NCI-H526 treated with DMSO at 0.1 percent for 48 hours (cell line): Measurements from ENCODE around the gene NEU3.
"Not testable (repeated sequence)": the region's sequence is repeated elsewhere in the genome, so short reads cannot be mapped to it uniquely, and the experiment has no call there.

ENCODE experiments used
- DNase-seq: peaks from one replicate; lab custom pipeline; 2025; lab: John Stamatoyannopoulos, UW

NEU3 gene

DNA sequence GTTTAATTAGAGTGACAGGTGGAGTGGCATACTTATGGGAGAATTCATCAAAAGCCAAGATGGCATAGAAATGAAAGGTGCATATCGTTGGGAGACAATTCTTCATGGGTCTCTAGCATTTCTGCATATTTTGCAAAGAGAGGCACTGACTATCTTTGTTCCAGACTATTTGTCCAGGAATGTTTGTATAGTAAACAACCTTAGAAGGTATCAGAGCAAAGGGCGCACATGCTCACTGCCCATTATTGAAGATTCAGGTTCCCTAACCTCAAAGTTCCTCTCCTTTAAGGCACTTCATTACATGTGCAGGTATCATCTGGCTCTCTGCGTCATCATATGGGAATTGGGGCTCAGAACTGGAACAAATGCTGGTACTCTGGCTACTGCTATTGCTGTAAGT lies 4.7 kb upstream of the NEU3 start:
- no peak for DNase-seq

DNA sequence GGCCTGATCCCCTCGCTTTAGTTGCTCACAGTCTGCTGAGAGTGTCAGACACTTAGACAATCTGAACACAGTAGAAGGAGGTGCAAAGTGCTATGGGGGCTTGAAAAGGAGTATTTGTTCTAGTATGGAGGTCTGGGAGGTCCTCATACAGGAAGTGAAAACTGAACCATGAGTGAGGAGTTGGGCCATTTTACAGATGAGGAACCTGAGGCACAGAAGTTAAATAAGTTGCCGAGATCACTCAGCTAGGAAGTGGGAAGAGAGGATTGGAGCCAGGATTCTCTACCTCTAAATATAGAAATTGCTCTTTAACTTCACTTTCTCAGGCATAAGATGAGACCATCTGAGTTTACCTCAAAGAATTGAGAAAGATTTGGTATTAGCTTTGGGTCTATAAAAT lies 4.0 kb upstream of the NEU3 start:
- DNase-seq = no peak

DNA sequence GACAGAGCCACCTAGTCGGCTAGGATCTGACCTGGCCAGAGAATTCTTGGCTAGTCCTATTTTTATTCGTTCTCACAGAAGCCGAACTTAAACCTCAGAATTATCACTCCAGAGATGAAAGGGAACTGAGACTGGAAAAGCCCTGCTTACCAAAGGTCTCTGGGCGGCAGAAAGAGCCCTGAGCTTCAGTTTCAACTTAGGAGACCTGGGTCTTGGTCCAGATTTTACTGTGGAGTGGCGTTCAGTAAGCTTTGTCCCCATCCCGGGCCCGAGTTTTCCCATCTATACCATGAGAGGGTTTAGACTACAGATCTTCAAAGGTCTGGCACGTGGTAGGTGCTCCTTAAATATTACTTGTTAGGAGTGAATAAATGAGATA lies 516 bp downstream of the NEU3 start:
- DNase-seq = peak; percentile 61

DNA sequence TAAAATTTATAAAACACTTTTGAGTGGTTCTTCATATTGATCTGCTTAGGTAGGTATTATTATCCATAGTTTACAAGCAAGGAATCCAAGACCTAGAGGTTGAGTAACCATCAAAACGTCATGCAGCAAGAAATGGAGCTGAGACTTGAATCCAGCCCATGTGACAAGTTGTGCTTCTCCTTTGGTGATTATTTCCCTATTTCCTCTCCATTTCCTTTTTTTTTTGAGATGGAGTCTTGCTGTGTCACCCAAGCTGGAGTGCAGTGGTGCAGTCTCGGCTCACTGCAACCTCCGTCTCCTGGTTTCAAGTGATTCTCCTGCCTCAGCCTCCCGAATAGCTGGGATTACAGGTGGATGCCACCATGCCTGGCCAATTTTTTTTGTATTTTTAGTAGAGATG lies 1.4 kb downstream of the NEU3 start:
- DNase-seq = not testable (repeated sequence)

DNA sequence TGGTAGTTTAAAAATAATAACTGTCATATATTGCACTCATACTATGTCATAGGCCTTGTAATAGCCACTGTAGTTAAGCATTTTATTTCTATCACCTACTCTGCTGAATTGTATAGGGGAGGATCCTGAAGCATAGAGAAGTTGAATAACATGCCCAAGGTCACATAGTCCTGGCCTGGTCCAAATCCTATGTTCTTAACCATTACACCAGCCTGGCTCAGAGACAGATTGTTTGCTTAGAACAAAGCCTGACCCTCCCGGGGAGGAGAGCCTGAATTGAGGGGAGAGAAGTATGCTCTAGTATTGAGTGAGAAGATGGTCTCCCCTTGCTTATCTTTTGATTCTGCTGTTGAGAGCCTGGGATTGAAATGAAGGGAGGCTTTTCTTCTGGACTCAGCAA lies 2.2 kb downstream of the NEU3 start:
- no peak for DNase-seq

- no peak for DNase-seq
These were observed 4.1 kb downstream of the NEU3 start for GRCh38 chr11:74992852-74993251.

GRCh38 chr11:75000975-75001354 lies 12.2 kb downstream of the NEU3 start:
- no peak for DNase-seq

- DNase-seq = peak; percentile 68
These were observed 13.0 kb downstream of the NEU3 start for GRCh38 chr11:75001686-75002085.

GRCh38 chr11:75002516-75002915 lies 13.8 kb downstream of the NEU3 start:
- DNase-seq = no peak

DNA sequence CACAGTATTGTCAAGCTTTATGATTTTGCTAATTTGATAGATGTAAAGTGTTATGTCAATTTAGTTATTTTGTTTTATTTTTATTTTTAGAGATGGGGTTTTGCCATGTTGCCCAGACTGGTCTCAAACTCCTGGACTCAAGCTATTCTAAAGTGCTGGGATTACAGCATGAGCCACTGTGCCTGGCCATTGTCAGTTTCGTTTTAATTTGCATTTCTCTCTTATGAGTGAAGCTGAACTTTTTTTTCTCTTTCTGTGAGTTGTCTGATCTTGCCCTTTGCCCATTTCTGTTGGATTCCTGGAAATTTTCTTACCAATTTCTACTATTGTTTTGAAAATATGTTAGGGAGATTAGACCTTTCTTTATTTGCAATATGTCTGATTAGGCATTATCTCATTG lies 15.5 kb downstream of the NEU3 start:
- no peak for DNase-seq

GRCh38 chr11:75011357-75011756 lies 22.6 kb downstream of the NEU3 start:
- DNase-seq = no peak

GRCh38 chr11:75011872-75012271 lies 23.1 kb downstream of the NEU3 start:
- no peak for DNase-seq

DNA sequence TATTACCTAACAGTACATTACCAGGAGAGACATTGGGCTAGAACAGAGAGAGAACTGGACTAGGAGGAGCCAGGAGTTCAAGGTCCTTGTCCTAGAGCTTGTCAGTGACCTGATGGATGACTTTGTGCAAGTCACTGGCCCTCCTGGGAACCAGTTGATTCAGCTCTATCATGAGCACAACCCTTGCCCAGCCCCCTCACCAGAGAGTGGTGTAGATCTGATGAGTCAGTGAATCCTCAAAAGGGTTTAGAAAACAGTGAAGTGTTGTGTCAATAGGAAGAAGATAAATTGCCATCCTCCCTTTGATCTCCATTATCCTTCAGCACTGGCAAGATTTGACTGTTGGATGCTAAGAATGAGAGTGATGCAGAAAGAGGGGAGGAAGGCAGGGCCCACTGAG lies 24.3 kb downstream of the NEU3 start:
- no peak for DNase-seq

DNA sequence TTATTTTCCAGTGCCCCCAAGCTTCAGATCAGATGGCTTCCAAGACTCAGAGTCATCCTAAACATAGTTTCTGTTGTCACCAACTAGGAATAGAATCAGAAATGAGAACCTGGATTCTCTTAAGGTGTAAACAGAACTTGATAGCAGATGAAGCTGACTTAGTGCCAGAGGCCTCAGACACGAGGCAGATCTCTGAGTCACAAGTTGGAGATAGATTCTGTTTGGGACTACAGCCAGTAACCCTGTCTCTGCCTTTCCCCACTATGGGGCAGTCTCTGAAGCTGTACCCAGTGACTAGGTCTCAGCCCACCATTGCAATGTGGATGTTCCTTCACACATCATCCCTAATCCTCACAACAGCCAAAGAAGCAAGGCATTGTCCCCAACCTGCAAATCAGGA lies 25.4 kb downstream of the NEU3 start:
- no peak for DNase-seq

GRCh38 chr11:75019200-75019599 lies 30.5 kb downstream of the NEU3 start:
- DNase-seq = not testable (repeated sequence)

DNA sequence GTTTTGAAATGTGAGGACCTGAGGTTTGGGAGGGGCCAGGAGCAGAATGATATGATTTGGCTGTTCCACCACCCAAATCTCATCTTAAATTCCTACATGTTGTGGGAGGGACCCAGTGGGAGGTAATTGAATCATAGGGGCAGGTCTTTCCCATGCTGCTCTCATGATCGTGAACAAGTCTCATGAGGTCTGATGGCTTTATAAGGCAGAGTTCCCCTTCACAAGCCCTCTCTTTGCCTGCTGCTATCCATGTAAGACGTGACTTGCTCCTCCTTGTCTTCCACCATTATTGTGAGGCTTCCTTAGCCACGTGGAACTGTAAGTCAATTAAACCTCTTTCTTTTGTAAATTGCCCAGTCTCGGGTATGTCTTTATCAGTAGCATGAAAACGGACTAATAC lies 31.6 kb downstream of the NEU3 start:
- DNase-seq = not testable (repeated sequence)

DNA sequence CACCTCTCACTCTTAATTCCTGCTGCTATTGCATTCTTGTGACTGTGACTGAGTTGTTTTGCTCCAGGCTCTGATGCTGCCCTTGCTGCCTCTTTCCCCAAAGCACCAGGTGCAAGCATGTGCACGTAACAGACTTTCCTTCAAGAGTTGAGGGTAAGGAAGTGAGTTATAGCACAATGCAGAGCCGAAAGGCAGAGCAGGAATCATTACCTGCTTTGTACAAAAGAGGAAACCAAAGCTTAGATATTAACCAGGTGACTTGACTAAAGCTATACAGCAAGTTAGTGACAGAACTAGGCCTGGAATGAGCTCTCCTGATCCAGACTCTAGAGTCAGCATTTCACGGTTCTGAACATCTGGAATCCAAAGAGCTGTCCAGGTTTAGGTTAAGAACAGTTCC lies 33.6 kb downstream of the NEU3 start:
- no peak for DNase-seq

DNA sequence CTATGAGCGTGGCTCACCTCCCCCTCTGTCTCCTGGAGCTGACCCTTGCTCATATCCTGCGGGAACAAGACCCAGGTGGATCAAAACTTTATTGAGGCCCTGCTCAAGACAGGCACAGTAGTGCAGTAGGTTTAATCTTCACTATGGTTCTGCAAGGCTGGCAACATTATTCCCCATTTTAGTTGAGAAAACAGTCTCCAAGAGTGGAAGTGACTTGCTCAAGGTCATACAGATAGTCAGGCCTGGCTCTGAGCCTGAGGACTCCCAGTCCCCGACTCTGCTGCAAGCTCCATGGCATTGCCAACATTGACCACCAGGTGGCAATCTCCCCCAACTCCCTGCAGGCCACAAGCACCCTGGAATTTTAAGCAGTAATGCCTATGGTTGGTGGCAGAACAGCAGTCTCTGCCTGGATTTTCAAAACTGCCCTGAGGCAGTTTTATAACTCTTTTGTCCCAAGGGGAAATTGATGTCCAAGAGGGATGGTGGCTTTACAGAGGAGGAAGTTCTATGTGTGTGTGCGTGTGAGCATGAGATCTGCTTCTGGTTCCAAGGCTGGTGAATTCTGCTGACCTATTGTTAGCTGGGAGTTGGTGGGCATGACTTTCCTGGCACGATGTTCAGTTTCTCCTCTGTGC lies 34.1 kb downstream of the NEU3 start:
- peak; percentile 63 for DNase-seq

- DNase-seq = no peak
These were observed 34.8 kb downstream of the NEU3 start for GRCh38 chr11:75023446-75024067.

- no peak for DNase-seq
These were observed 35.3 kb downstream of the NEU3 start for GRCh38 chr11:75024068-75024449.

DNA sequence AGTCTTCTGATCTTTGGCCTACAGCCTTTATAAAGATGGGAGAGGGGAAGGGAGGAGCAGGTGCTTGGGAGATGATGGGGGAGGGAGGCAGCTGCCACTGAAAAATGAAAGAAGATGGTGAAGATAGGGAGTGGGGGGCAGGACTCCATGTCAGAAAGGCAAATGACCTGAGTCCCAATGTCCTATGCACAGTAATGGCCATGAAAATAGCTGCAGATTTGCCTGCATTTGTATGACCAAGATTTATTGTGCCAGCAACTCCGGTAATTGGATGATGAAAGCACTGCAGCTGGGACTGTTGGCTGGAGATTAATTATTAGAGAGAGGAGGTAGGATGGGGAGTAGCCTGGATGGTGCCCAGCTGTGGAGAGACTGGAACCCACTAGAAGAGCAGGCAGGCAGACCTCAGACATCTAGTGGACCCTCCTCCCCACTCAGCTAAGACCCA lies 36.1 kb downstream of the NEU3 start:
- DNase-seq = peak; percentile 87

- no peak for DNase-seq
These were observed 36.8 kb downstream of the NEU3 start for GRCh38 chr11:75025561-75025960.

DNA sequence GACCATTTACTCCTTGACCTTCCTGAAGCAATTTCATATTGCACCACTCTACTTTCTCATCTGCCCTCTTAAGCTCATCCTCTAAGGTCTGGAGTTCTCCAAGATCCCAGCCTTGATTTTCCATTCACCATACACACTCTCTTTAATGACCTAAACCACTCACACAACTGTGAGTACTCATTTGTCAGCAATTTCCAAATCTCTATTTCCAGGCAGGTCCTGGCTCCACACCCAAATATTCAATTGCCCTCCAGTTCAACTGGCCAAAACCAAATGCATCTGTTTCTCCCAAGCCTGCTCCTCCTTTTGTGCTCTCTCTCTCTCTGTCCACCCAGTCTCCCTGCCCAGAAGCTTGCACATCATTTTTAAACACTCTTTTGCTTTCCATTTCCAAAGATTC lies 39.6 kb downstream of the NEU3 start:
- DNase-seq = no peak

GRCh38 chr11:75028724-75029123 lies 40.0 kb downstream of the NEU3 start:
- DNase-seq = peak; percentile 16
